GM12873 (cell line): ENCODE data around the gene ARHGAP12.

Experiments used
- TF ChIP-seq, protein P1 (sequence below): IDR thresholded peaks from 2 replicates; pipeline ENCODE4 v1.5.1; 2012; ENCODE audit warnings: low read depth, mild to moderate bottlenecking, moderate library complexity, low read length, control low read depth; ENCODE audit not compliant: insufficient read depth; ENCODE audit errors: missing control alignments

Gene ARHGAP12

DNA sequence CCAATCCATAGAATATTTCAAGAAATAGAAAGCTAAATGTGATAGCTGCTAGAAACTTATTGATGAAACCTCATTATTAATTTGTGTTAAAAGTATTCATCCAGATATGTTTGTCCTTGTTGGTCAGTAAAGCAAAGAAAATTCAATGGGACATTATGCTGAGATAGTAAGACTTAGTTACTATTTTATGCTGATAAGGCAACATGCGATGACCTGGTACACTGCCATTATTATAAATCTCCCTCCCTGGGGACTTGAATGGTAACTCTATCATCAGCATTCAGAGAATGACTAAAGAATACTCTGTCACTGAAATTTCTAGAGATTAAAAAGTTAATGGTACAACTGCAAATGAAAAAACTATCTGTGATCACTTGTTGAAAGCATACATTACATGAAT lies 54.9 kb downstream of the ARHGAP12 start:
- TF ChIP-seq, protein P1, sequence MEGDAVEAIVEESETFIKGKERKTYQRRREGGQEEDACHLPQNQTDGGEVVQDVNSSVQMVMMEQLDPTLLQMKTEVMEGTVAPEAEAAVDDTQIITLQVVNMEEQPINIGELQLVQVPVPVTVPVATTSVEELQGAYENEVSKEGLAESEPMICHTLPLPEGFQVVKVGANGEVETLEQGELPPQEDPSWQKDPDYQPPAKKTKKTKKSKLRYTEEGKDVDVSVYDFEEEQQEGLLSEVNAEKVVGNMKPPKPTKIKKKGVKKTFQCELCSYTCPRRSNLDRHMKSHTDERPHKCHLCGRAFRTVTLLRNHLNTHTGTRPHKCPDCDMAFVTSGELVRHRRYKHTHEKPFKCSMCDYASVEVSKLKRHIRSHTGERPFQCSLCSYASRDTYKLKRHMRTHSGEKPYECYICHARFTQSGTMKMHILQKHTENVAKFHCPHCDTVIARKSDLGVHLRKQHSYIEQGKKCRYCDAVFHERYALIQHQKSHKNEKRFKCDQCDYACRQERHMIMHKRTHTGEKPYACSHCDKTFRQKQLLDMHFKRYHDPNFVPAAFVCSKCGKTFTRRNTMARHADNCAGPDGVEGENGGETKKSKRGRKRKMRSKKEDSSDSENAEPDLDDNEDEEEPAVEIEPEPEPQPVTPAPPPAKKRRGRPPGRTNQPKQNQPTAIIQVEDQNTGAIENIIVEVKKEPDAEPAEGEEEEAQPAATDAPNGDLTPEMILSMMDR: no peak

DNA sequence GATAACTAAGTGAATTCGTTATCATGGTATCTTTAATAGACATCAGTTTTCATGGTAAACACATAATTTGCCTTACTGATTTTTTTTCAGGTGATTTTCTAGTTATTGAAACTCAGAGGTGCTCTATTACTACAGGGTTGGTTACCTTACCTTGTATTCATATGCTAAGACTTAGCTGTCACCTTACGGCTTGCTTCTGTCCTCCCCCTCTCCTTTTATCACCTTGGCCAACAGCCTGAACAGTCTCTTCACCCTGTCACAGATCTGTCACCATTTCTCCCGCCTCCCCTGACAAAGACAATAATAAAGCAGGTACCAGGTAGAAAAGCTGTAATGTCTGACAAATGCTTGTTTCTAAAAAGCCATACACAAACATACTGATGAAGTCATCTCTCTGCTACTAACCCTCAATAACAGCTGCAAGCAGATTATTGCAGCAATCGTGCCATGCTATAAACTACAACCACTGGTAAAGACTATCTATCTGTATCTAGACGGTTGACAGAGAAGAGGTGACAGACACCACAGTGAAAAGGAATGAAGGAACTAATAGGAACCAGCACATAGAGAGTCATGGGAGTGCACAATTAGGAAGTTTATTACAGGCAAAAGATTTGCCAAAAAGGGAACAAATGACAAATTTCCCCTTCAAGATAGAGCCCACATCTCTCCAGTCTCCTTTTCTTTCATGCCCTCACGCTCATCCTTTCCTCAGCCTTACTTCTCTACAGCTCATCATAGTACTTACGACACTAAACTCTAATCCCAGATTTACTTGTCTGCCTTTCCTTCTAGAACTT lies 57.2 kb downstream of the ARHGAP12 start:
- TF ChIP-seq, protein P1: no peak

DNA sequence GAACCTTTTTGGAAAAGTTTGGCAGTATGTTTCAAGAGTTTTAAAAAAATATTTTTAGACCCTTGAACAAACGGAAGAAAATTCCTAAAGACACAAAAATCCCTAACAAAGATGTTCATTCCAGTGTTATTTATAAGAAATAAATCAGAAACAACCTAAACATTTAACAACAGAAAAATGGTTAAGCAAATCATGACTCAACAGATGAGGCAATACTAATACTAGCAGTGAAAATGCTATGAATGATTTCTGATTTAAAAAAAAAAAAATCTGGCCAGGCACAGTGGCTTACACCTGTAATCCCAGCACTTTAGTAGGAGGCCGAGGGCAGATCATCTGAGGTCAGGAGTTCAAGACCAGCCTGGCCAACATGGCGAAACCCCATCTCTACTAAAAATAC lies 61.0 kb downstream of the ARHGAP12 start:
- TF ChIP-seq, protein P1: no peak

DNA sequence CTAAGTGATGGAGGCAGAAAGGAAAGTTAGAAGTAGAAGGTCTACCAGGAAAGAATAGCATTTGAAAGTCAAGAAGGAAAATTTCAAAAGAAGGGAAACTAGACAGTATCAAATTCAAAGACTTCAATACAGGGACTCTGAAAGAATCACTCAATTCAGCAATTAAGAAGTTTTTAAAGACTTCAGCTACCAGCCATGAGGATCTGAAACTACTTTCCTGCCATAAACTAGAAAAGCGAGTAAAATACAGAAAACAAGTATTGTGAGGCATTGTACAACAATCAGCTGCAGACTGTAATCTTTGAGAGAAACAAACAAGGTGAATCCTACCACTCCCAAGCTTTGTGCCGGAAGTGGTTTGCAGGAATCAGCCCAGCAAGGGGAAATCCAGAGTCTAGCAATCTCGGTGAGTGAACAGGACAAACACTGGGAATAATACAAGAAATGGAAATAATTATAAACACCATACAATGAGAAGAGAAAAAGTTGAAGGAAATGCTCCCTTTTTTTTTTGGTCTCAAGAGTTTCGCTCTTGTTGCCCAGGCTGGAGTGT lies 62.4 kb downstream of the ARHGAP12 start:
- TF ChIP-seq, protein P1: no peak

DNA sequence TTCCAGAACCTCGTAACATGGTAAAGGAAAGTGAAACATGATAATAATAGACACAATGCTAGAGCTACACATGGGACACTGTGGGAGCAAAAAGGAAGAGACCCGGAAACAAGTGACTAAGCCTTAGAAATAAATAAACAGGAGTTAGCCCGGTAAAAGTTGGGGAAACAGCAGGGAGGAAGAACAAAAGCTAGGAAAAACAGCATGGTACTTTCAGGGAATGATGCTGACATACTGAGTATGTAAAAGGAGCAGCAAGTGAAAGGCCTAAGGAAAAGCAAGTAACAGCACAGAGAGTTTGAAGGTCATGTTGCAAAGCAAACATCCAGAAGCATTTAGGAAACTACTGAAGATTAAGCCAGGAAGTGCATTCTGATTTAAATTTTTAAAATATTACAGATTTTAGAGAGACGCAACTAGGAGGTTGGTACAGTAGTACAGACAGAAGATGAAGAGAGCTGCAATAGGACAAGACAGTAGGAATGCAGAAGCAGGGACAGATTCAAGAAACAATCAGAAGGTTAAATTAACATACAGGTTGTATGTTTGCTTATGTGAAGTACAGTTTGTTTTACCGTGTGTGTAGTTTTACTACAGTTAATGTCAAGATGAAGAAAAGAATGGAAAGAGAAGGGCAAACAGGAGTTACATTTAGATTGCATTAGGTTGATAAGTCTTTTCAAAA lies 63.7 kb downstream of the ARHGAP12 start:
- TF ChIP-seq, protein P1: no peak

DNA sequence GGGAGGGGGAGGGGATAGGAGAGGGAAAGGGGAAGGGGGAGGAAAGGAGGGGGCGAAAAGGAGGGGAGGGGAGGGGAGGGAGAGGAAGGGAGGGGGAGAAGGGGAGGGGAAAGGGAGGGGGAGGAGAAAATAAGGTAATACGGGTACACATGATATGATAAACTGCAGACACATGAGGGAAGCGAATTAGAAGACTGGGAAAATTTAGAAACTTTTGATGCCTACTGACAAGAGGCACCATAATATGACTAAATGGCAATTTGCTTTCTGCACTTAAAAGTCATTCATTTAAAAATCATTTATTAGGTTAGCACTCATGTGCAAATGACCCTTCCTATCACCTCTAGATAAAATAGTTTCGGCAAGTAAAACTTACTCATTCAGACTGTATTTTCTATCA lies 73.6 kb downstream of the ARHGAP12 start:
- TF ChIP-seq, protein P1: no peak

DNA sequence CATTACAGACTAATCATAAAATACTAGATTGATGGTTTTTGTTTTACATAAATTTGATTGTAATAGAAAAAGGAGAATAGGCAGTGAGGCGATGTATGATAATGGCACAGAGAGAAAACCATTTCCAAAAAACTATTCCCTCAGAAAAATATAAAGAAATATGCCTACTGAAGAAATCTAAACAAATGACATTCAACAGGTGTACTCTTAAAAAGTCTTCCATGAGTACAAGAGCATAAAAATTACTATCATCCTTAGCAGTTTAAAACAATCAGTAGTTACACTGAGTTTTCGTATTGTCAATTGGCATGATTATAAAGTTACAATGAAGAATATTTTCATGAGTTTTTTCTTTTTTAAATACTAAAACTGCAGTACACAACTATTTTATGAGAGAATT lies 75.0 kb downstream of the ARHGAP12 start:
- TF ChIP-seq, protein P1: no peak
